ENCODE data around the gene WDR26.

DNA sequence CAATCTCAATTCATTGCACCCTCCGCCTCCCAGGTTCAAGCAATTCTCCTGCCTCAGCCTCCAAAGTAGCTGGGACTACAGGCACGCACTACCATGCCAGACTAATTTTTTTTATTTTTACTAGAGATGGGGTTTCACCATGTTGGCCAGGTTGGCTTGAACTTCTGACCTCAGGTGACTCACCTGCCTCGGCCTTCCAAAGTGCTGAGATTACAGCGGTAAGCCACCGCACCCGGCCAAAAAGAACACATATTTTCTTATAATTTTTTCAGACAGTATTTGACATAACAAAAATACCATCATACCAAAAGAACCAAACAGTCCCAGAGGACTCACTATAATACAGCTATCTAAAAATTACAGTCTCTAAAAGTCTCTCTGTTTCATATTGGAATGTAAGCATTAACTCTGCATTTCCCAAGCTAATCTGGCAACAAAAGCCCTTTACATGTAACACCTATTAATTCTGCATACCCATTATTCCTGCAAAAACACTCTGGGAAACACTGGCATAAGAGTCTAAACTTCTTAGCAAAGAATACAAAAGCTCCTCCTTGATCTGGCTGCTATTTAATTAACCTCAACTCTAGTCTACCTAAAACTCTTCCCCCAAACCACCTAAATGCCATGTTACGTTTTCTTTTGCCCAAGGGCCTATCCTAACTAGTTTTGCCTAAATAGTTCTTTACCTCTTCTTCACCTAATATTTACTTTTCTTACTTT is 26.9 kb downstream of the WDR26 start:
- TF ChIP-seq, protein P1, sequence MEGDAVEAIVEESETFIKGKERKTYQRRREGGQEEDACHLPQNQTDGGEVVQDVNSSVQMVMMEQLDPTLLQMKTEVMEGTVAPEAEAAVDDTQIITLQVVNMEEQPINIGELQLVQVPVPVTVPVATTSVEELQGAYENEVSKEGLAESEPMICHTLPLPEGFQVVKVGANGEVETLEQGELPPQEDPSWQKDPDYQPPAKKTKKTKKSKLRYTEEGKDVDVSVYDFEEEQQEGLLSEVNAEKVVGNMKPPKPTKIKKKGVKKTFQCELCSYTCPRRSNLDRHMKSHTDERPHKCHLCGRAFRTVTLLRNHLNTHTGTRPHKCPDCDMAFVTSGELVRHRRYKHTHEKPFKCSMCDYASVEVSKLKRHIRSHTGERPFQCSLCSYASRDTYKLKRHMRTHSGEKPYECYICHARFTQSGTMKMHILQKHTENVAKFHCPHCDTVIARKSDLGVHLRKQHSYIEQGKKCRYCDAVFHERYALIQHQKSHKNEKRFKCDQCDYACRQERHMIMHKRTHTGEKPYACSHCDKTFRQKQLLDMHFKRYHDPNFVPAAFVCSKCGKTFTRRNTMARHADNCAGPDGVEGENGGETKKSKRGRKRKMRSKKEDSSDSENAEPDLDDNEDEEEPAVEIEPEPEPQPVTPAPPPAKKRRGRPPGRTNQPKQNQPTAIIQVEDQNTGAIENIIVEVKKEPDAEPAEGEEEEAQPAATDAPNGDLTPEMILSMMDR (conservative IDR thresholded peaks at IDR 0.05; ENCODE audit: low read depth, low read length) = no peak
- TF ChIP-seq POLR2A (IDR thresholded peaks at IDR 0.05; ENCODE audit: low read depth, low read length) (no peak), RAD21 (IDR thresholded peaks at IDR 0.05; ENCODE audit: low read length) (no peak)
